Esophagus squamous epithelium (tissue), 4 donors: ENCODE data around the gene STX1A.

Experiments
- CTCF ChIP-seq, 6 experiments: fragments of 450-650 bp in 4 of 6; fragments of 200-600 bp in 2 of 6; sonication (generic) in 2 of 6; IDR thresholded peaks; one replicate each; pipeline ENCODE4 v1.5.1; 2016 to 2019; ENCODE audit warnings: antibody characterized with exemption in 6 of 6, mild to moderate bottlenecking in 4 of 6, moderate library complexity in 4 of 6
- POLR2A ChIP-seq, 4 donors: fragments of 450-650 bp; IDR thresholded peaks; one replicate each; pipeline ENCODE4 v1.6.1; 2017; ENCODE audit warnings: antibody characterized with exemption in 4 of 4, mild to moderate bottlenecking in 4 of 4, moderate library complexity in 3 of 4

- TF ChIP-seq CTCF (IDR thresholded peaks at IDR 0.05) (no peak), POLR2A (IDR thresholded peaks at IDR 0.05) (no peak)
Measured at GRCh38 chr7:73650524-73650923, 68.9 kb downstream of the STX1A start.
